Erythroblast (primary cell): ENCODE data around the gene IKZF3.

Source experiments
- GATA1 ChIP-seq: IDR thresholded peaks from 2 replicates; pipeline ENCODE4 v1.6.1; 2011; ENCODE audit warnings: low read depth, mild to moderate bottlenecking, control low read depth, low read length, moderate library complexity
- POLR2A ChIP-seq: IDR thresholded peaks from 2 replicates; pipeline ENCODE4 v1.6.1; 2011; ENCODE audit warnings: mild to moderate bottlenecking, low read length

DNA sequence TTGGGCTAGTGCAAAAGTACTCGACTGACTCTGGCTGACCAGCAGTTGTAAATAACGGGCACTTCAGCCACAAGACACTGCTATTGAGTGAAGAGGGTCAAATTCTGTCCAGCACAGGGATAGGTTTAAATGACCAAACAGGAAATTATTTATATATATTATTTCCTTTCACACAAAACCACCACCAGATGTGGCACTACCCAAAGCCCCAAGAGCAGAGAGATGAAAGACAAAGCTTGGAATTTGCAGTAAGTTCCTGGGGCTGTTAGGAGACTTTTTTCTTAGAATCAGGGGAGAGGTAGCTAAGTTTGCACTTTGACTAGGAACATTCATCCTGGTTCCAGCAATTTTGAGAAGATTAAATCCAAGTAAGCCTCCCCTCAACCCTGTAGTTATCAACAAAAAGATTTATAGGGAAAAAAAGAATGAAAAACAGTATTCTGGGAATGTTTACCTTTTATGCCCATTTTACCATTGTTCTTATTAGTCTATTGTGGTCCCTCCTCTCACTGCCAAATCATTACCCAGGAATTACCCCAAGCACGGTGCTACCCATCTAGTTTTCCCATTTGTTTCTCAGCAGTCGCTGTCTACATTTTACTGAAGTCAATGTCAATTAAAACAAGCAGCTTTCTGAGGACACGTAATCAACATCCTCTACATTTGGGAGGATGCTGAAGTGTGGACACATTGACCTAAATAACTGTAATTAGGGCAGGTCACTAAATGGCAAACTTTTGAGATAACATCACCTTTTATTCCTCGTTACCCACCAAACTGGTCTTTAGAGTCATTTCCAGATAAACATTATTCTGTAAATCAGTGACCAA is 82.9 kb downstream of the IKZF3 start:
- no peak for TF ChIP-seq POLR2A
- TF ChIP-seq GATA1: no peak
